ENCODE results near the gene MRM1. TPM values are rescaled to one million over a fixed set of nuclear protein-coding genes. Genes with fewer than 3 reads are reported as not detected.

The MRM1 gene
- polyA plus RNA-seq, 3 donors = 0.82 to 2.3 (median 1.5) TPM

DNA sequence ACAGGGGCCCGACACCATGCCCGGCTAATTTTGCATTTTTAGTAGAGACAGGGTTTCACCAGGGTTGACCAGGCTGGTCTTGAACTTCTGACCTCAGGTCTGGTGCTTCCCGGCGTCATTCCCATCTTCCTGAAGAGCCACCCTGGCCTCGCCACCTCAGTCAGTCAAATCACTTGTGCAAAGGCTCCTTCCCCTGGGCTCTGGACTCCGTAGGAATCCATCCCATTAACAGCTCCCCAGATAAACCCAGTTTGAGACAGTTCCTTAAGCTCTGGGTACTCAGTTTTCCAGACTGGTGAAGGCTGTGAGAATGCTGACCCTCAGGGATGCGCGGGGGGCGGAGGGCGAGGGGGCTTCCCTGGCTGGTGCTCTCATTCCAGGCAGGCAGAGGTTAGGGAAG is 39.5 kb downstream of the MRM1 start:
- H3K79me2 ChIP-seq (ENCODE audit: insufficient read depth, low read length) = no peaks in the 10 kb centered on the region
- no peak for DNase-seq
- H2AFZ ChIP-seq (ENCODE audit: insufficient read depth, low read depth, low read length, poor library complexity, severe bottlenecking) = no peak overlapping the region
- TF ChIP-seq, protein P1, sequence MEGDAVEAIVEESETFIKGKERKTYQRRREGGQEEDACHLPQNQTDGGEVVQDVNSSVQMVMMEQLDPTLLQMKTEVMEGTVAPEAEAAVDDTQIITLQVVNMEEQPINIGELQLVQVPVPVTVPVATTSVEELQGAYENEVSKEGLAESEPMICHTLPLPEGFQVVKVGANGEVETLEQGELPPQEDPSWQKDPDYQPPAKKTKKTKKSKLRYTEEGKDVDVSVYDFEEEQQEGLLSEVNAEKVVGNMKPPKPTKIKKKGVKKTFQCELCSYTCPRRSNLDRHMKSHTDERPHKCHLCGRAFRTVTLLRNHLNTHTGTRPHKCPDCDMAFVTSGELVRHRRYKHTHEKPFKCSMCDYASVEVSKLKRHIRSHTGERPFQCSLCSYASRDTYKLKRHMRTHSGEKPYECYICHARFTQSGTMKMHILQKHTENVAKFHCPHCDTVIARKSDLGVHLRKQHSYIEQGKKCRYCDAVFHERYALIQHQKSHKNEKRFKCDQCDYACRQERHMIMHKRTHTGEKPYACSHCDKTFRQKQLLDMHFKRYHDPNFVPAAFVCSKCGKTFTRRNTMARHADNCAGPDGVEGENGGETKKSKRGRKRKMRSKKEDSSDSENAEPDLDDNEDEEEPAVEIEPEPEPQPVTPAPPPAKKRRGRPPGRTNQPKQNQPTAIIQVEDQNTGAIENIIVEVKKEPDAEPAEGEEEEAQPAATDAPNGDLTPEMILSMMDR (IDR thresholded peaks at IDR 0.05) = no peak
- peaks cover 0 to 16% of the 10 kb centered on the region in 2 donors for H3K9me3 ChIP-seq (replicated peaks in 1 of 2; ENCODE audit: control insufficient read depth in 1 of 2, insufficient read depth in 1 of 2, low read length in 2 of 2)
- no peak overlapping the region for H3K9ac ChIP-seq (ENCODE audit: insufficient read depth, low read length, poor library complexity, severe bottlenecking)
- no peak overlapping the region for H3K27ac ChIP-seq (ENCODE audit: low read depth in 1 of 2, low read length in 2 of 2)
- WGBS (ENCODE audit: insufficient coverage) = 79% methylated on average over 5 of the region's 10 CpGs
- H4K20me1 ChIP-seq (ENCODE audit: insufficient read depth, low read length) = no peaks in the 10 kb centered on the region
- H3K36me3 ChIP-seq (replicated peaks in 1 of 2; ENCODE audit: control insufficient read depth in 1 of 2, insufficient read depth in 2 of 2, low read length in 2 of 2) = no peaks in the 10 kb centered on the region
- Mint-ChIP-seq H3K4me3 (peak overlapping the region in 1 of 2 donors; percentile 74), H3K27me3 (ENCODE audit: low read depth in 3 of 3) (peaks cover 61 to 75% (median 71%) of the 10 kb centered on the region in 3 donors), H3K36me3 (peaks cover 0 to 2% of the 10 kb centered on the region in 2 donors), H3K27ac (peak overlapping the region in 1 of 7 donors; percentile 56), H3K9me3 (peaks cover 0 to 8% (median 2%) of the 10 kb centered on the region in 7 donors), H3K4me1 (peaks cover 4% of the 10 kb centered on the region)
- H3K27me3 ChIP-seq (ENCODE audit: control insufficient read depth in 2 of 2, insufficient read depth in 2 of 2, low read length in 2 of 2) = peaks cover 46 to 69% of the 10 kb centered on the region in 2 donors
- H3K4me2 ChIP-seq (replicated peaks; ENCODE audit: extremely low read depth, low read length, poor library complexity, severe bottlenecking) = no peak overlapping the region
- intact Hi-C loops (cut with micrococcal nuclease) = no loop called here
- H3K4me1 ChIP-seq (ENCODE audit: control insufficient read depth in 1 of 2, insufficient read depth in 2 of 2, low read length in 2 of 2) = no peaks in the 10 kb centered on the region
- no peak overlapping the region for H3K4me3 ChIP-seq (replicated peaks in 1 of 3; ENCODE audit: low read depth in 2 of 3, low read length in 3 of 3)

DNA sequence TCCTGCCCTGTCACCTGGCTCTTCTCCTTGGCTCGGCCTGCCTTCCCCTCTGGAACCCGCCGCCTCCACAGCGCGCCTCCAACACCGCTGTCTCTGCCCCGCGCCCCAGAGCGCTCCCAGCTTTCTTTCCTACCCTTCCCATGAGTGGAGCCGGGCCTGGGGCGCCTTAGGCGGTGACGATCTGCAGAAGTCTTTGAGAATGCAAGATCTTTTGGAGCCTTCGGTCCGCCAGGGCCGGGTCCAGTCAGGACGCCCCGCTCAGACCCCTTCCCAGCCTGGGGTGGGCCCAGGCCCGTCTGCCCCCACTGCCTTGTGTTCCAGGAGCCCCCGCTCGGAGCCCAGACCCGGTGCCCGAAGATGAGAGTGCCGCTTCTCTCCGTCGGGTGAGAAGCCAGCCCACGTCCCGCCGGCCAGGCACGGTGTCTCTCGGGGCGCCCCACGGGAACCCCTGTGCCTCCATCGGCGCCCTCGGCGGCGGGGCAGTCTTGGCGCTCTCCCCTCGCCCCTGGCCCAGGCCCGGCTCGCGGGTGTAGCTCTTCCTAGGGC is 40.0 kb downstream of the MRM1 start:
- H3K4me2 ChIP-seq (replicated peaks; ENCODE audit: extremely low read depth, low read length, poor library complexity, severe bottlenecking) = no peak overlapping the region
- 5% methylated on average over 40 of the region's 43 CpGs for WGBS (ENCODE audit: insufficient coverage)
- peaks cover 4% of the 10 kb centered on the region for H3K4me1 Mint-ChIP-seq

More for the DNA sequence above, 40.0 kb downstream of the MRM1 start:
- Histone ChIP-seq H3K4me1 (ENCODE audit: control insufficient read depth in 1 of 2, insufficient read depth in 2 of 2, low read length in 2 of 2) (no peaks in the 10 kb centered on the region), H3K9me3 (replicated peaks in 1 of 2; ENCODE audit: control insufficient read depth in 1 of 2, insufficient read depth in 1 of 2, low read length in 2 of 2) (peaks cover 0 to 16% of the 10 kb centered on the region in 2 donors), H3K4me3 (replicated peaks in 1 of 3; ENCODE audit: low read depth in 2 of 3, low read length in 3 of 3) (no peak overlapping the region), H3K79me2 (ENCODE audit: insufficient read depth, low read length) (no peaks in the 10 kb centered on the region), H3K27me3 (ENCODE audit: control insufficient read depth in 2 of 2, insufficient read depth in 2 of 2, low read length in 2 of 2) (peaks cover 46 to 69% of the 10 kb centered on the region in 2 donors), H4K20me1 (ENCODE audit: insufficient read depth, low read length) (no peaks in the 10 kb centered on the region), H3K27ac (ENCODE audit: low read depth in 1 of 2, low read length in 2 of 2) (no peak overlapping the region), H3K9ac (ENCODE audit: insufficient read depth, low read length, poor library complexity, severe bottlenecking) (peak overlapping the region; percentile 4), H3K36me3 (replicated peaks in 1 of 2; ENCODE audit: control insufficient read depth in 1 of 2, insufficient read depth in 2 of 2, low read length in 2 of 2) (no peaks in the 10 kb centered on the region), H2AFZ (ENCODE audit: insufficient read depth, low read depth, low read length, poor library complexity, severe bottlenecking) (no peak overlapping the region)
- intact Hi-C loops (cut with micrococcal nuclease) = no loop called here
- TF ChIP-seq, protein P1 (IDR thresholded peaks at IDR 0.05) = no peak
- Mint-ChIP-seq H3K27me3 (ENCODE audit: low read depth in 3 of 3) (peaks cover 63 to 74% (median 73%) of the 10 kb centered on the region in 3 donors), H3K9me3 (peaks cover 0 to 8% (median 2%) of the 10 kb centered on the region in 7 donors), H3K4me3 (peak overlapping the region in 1 of 2 donors; percentile 83), H3K36me3 (peaks cover 0 to 2% of the 10 kb centered on the region in 2 donors), H3K27ac (no peak overlapping the region)
- no peak for DNase-seq

Measured in CD14-positive monocyte (primary cell).